G401 (cell line): ENCODE data around the gene CADPS2. TPM values are rescaled to one million over a fixed set of nuclear protein-coding genes. Genes with fewer than 3 reads are reported as not detected.
A peak's percentile ranks its signal among the peaks of the same experiment; 100 is the strongest.
"Not testable (repeated sequence)": the region's sequence is repeated elsewhere in the genome, so short reads cannot be mapped to it uniquely, and the experiment has no call there.

Source experiments
- DNase-seq: peaks from one replicate; pipeline ENCODE4 v3.0.0-alpha.2; 2015; ENCODE audit warnings: low spot score
- in situ Hi-C: cut with HindIII; loops from 2 replicates; pipeline ENCODE4 v1.10.0; 2016; ENCODE audit warnings: low sequenced_read_pairs, mixed read lengths
- total RNA-seq: library from RNA; depleted of rRNA; stranded (reverse); fragments of >200 nt; shearing (Covaris generic); gene quantifications from 2 replicates; pipeline ENCODE4 v1.2.3, GENCODE V29; 2014

The CADPS2 gene
- total RNA-seq, 1 experiment from 2014 or later, result 0.31 TPM

GRCh38 chr7:122864016-122864415 lies 22.2 kb downstream of the CADPS2 start:
- in situ Hi-C loops, result no loop called here
- no peak for DNase-seq

DNA sequence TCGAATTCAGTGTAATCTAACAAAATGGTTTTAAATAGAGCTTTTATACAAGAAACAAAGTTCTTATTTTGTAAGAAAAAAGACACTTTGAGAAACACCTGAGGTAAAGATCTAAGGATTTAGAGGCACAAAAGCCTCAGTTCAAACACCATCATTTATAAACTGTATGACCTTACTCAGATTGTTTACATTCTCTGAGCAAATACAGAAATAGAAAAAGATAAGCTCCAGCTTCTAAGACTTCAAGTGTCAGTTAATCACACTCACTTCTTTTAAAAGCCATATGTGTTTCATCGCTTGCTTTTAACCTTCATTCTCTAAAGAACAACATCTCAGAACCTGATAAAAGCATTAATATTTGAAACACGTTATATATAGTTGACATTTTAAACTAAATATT lies 27.9 kb downstream of the CADPS2 start:
- in situ Hi-C loops, result no loop called here
- no peak for DNase-seq

- in situ Hi-C loops, result no loop called here
- no peak for DNase-seq
Measured at GRCh38 chr7:122850528-122850927, 35.7 kb downstream of the CADPS2 start.

DNA sequence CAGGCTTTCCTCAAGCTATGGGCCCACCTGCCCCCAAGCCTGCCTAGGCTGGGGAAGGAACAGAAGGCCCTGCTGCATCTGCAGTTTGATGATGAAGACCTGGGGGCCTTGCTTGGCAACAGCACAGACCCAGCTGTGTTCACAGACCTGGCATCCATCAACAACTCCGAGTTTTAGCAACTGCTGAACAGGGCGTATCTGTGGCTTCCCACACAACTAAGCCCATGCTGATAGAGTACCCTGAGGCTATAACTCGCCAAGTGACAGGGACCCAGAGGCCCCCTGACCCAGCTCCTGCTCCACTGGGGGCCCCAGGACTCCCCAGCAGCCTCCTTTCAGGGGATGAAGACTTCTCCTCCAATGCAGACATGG lies 36.3 kb downstream of the CADPS2 start:
- no peak for DNase-seq
- in situ Hi-C loops, result no loop called here

GRCh38 chr7:122849322-122849956 lies 36.8 kb downstream of the CADPS2 start:
- no peak for DNase-seq
- in situ Hi-C loops, result no loop called here

DNA sequence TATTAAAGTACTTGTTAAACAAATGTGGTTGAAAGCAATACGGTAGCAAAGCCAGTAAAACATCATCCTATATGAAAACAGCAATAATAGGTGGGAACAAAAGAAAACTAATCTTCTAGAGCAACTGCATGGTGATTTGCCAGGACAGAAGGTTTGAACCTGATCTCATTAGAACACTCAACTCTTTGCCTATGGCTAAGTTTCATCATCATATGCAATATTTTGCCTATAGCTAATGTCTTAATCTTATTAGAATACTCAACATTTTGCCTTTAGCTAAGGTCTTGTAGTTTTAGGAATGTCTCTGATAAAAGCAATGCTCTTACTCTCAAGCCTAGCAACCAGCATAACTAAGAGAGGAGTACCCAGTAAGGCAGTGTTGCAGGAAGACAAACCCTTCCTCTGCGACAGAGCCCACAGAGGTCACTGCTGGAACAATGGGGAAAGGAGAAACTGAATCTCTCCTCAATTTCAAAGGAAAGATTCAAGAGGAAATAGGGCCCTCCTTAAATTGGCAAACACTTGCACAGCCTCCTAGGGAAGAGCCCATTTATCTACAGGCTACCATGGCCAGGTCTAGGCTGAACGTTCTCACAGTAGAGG lies 38.3 kb downstream of the CADPS2 start:
- in situ Hi-C loops, result no loop called here
- peak; percentile 30 for DNase-seq

DNA sequence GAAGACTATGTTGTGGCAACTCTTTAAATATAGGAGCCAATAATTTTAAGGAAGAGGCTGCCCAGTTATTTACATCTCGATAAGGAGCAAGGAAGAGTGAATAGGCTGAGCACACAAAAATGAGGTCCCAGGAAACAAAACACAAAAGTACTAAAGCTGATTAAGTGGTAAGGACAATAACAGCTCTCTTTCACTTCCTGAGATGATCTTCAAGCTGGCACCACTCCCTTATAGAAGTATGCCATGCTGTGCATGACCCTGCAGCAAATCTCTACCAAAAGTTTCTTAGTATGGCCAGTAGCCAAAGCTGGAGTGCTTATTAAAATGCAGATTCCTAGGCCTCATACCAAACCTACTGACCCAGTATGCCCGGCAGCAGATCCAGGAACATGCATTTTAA lies 39.7 kb downstream of the CADPS2 start:
- in situ Hi-C loops, result no loop called here

GRCh38 chr7:122845286-122845685 lies 41.0 kb downstream of the CADPS2 start:
- in situ Hi-C loops, result no loop called here
- DNase-seq, result peak; percentile 64

More for the DNA sequence above, 39.7 kb downstream of the CADPS2 start:
- DNase-seq, result peak; percentile 19

- no peak for DNase-seq
- in situ Hi-C loops, result no loop called here
Measured at GRCh38 chr7:122844191-122844988, 41.9 kb downstream of the CADPS2 start.

DNA sequence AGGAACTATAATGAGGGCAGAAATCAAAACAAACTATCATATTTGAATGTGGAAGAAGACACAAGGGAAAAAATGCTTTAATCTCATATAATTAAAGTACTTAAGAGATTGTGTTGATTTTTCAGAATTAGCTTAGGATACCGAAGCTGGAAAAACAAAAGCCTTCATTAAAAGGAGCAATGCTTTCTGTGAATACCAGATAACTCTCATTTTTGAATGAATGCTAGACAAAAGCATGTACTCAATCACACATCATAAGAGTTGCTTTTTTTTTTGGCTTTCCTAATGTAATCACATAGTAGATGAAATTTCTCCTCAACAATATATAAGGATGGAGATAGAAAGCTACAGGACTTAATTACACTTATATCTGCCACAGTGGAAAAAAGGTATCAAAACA lies 43.3 kb downstream of the CADPS2 start:
- in situ Hi-C loops, result no loop called here
- peak; percentile 17 for DNase-seq

- DNase-seq, in situ Hi-C loops: not testable (repeated sequence)
Measured at GRCh38 chr7:122836286-122836685, 50.0 kb downstream of the CADPS2 start.

- peak; percentile 29 for DNase-seq
- in situ Hi-C loops, result not testable (repeated sequence)
Measured at GRCh38 chr7:122834571-122834942, 51.7 kb downstream of the CADPS2 start.

DNA sequence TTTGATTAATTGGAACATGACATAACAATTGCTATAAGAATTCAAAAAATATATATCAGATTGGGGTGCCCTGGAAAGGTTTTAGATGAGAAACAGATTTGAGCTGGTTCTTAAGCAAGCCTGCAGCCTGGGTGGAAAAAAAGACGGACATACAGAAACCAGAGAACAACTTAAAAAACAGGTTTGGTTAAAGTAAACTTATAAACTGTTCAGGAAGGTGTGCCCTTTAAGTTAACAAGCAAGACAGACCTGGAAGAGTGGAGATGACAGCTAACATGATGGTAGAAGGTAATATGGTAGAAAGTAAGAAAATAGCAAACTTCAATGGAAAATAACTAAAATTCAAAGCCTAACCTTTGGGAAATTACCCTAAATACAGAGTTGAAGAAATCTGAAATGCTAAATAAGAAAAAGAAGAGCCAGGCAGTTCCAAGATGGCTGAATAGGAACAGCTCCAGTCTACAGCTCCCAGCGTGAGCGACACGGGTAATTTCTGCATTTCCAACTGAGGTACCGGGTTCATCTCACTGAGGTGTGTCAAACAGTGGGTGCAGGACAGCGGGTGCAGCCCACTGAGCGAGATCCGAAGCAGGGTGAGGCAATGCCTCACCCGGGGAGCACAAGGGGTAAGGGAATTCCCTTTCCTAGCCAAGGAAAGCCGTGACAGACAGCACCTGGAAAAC lies 52.2 kb downstream of the CADPS2 start:
- DNase-seq, result peak; percentile 29
- in situ Hi-C loops, result no loop called here

DNA sequence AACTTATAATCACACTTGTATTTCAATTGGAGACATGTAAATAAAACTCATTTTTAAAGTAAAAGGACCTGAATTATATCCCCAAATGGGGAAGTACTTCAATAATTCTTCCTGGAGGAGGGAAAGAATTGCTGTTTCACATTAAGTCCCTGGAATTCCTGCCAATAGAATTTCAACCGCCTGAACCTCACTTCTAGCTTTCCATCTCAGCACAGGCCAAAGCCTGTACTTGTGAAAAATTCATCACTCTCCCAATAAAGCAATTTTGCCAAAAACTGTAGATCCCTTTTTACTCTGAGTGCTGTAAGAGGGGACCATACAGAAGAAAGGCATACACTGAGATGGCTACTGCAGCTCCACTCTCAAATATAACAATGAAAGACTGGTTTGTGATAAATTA lies 54.8 kb downstream of the CADPS2 start:
- no peak for DNase-seq
- in situ Hi-C loops, result no loop called here

- in situ Hi-C loops, result no loop called here
- peak; percentile 65 for DNase-seq
Measured at GRCh38 chr7:122829962-122830361, 56.3 kb downstream of the CADPS2 start.

GRCh38 chr7:122827763-122828162 lies 58.5 kb downstream of the CADPS2 start:
- DNase-seq, result peak; percentile 20
- in situ Hi-C loops, result no loop called here

- in situ Hi-C loops, result no loop called here
Measured at GRCh38 chr7:122813845-122814244, 72.4 kb downstream of the CADPS2 start.

GRCh38 chr7:122803851-122804250 lies 82.4 kb downstream of the CADPS2 start:
- DNase-seq, result peak; percentile 57
- in situ Hi-C loops, result no loop called here

More at GRCh38 chr7:122813845-122814244, 72.4 kb downstream of the CADPS2 start:
- DNase-seq, result no peak

- in situ Hi-C loops, result no loop called here
- DNase-seq, result peak; percentile 84
Measured at GRCh38 chr7:122803323-122803722, 82.9 kb downstream of the CADPS2 start.

GRCh38 chr7:122802301-122802751 lies 83.9 kb downstream of the CADPS2 start:
- peak; percentile 78 for DNase-seq

More at GRCh38 chr7:122802301-122802751, 83.9 kb downstream of the CADPS2 start:
- in situ Hi-C loops, result no loop called here
